ENCODE data around the gene RILPL2.
A peak's percentile ranks its signal among the peaks of the same experiment; 100 is the strongest.
"Not testable (repeated sequence)": the region's sequence is repeated elsewhere in the genome, so short reads cannot be mapped to it uniquely, and the experiment has no call there.

The RILPL2 gene, protein sequence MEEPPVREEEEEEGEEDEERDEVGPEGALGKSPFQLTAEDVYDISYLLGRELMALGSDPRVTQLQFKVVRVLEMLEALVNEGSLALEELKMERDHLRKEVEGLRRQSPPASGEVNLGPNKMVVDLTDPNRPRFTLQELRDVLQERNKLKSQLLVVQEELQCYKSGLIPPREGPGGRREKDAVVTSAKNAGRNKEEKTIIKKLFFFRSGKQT

DNA sequence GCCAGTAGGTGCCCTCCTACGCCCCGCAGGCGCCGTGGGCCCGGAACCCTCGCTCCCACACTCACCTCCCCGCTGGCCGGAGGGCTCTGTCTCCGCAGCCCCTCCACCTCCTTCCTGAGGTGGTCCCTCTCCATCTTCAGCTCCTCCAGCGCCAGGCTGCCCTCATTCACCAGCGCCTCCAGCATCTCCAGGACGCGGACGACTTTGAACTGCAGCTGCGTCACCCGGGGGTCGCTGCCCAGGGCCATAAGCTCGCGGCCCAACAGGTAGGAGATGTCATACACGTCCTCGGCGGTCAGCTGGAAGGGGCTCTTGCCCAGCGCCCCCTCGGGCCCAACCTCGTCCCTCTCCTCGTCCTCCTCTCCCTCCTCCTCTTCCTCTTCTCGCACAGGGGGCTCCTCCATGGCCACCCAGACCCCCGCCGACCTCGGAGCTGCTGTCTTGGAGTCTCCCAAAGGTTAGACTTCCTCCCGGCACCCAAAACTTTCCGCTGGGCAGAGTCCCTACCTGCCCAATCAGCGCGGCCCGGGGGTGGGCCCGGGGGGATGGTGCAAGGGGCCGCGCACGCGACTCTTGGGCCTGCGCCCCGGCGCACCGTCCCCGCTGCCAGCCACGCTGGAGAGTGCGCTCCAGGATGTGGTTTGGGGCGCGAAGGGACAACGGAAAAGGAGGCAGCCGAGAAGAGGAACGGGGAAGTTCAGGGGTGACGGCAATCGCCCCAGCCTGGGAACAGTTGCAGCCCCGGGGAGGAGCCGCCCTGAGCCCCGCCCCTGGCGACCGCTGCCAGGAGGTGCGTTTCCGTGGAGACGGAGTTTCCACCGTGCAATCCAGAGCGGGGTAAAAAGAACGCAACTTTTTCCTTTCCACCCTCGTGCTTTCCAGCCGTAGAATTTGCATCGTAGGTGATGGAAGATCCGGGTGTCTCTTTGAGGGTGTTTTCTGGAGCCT lies at the start of gene RILPL2:
RILPL2 (minus strand) TSS at position 668 of the 948 bp plus-strand sequence; CDS start at position 404, 264 bp downstream.
- FAIRE-seq, result no peak
- peak; percentile 87 for DNase-seq (ENCODE audit: low spot score)

DNA sequence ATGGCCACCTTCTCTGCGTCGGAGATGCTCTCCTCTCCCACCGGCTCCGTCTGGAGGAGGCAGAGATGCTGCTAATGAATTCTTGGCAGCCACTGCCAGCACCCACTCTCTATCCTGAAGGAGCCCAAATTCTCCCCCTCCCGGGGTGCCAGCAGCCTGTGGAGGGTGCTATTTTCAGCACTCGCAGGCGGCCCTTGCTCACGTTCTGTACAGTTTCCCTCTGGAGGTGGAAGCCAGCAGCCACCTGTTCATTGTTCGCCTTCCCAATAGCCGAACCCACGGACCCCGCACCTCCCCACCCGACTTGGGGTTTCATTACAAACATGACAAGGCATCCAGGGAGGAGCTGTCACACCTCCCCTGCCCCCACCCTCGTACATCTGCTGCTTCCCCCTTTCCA lies 49.3 kb upstream of the RILPL2 start:
- DNase-seq (ENCODE audit: low spot score), result no peak
- no peak for FAIRE-seq

DNA sequence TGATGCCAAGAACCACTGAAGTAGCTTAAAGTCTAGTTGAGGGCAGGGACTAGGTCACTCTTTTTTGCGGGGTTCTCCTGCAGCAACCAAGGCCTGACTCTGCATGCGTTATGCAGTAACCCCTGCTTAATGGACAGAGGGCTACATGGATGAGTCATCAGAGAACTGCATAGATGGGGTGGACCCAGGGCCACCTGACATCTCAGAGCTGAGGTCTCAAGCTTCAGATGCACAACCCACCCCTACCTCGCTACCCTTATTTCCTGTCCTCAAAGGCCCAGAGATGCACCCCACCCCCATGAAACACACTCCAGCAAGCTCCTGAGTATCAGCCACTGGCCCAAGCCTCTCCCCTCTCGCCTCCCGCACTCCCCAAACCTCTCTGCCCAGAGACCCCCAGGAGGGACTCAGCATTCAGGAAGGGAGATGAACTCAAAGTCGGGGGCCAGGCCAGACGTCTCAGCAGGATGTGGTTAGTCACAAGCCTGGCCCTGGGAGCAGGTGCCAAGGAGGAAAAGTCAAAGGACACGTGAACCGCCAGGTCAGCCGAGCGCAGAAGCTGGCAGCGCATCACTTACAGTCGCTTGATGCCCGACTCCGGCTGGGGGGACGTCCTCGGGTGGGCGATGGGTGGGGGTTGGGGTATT lies 47.2 kb upstream of the RILPL2 start:
- FAIRE-seq (no peak), DNase-seq (ENCODE audit: low spot score) (no peak)

DNA sequence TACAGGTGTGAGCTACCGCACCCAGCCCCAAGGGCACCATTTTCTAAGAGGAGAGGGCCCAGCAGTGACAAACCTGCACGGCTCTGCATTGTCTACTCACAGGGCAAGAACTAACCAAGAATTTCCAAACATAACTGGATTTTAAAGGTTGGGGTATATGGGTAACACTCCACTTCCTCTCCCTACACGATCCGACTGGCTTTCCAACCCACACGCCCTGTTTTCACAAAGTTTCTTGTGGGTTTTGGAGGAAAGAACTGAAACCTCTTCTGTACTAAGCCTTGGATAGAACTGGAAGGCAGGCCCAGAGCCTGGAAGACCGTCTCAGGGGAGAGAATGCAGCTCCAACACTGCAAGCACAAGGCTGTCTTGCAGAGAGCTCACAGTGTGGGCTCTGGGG lies 46.4 kb upstream of the RILPL2 start:
- DNase-seq (ENCODE audit: low spot score), result no peak
- FAIRE-seq, result no peak

DNA sequence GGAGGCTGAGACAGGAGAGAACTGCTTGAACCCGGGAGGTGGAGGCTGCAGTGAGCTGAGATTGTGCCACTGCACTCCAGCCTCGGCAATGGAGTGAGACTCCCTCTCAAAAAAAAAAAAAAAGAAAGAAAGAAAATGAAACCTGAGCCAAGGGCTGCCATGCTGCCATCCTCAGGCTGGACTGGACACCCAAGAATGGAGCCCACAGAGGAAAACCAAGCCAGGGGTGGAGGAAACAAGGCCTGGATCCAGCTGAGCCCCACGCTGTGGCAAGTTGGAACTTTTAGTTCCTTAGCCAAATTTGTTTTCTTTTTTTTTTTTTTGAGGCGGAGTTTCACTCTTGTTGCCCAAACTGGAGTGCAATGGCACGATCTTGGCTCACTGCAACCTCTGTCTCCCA lies 44.8 kb upstream of the RILPL2 start:
- not testable (repeated sequence) for FAIRE-seq; DNase-seq (ENCODE audit: low spot score)

DNA sequence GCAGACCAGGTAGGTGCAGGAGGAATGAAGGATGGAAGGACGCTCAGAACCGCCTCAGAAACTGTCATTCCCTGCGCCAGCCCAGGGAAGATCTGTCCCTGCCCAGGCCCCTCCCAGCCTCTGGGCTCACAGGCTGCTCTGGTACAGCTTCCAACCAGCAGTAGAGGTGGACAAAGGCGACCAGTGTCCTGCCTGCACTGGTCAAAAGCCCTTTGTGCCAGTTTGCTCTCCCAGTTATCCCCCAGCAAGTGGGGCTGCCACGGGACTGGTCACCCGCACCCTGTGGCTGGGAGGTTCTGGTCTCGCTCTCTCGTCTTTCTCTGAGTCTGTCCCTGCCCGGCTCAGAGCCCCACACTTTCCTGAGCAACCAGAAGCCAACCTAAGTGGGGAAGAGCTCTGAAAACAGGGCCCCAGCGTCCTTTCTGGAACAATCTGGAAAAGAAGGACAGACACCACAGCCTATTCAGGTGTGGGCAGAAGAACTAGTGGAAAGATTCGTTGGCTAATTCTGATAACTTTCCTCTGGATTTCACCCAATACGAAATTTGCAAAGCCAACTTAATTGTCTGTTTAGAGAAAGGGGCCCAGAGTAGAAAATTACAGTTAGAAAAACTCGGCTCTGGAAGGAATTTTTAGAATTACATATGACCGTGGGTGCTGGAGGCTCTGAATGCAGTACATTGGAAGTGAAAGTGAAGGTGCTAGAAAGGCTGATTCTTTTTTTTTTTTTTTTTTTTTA lies 43.1 kb upstream of the RILPL2 start:
- DNase-seq (ENCODE audit: low spot score) (no peak), FAIRE-seq (no peak)

DNA sequence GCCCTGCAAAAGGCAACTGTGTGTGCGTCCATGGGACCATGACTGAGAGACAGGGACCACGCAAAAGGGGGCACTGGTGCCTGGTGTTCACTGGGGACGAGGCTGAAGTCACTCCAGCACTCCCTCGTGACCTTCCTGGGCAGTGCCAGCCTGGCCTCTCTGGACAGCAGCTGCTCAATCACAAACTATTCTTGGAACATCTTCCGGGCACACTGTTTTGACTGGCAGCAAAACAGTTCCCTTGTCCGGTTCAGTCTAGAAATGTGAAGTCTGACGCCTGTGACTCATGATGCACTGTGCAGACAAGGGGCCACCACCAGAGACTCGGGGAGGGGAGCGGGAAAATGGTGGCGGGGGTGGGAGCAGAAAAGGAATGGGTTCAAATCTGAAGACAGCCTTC lies 42.3 kb upstream of the RILPL2 start:
- no peak for FAIRE-seq
- no peak for DNase-seq (ENCODE audit: low spot score)

DNA sequence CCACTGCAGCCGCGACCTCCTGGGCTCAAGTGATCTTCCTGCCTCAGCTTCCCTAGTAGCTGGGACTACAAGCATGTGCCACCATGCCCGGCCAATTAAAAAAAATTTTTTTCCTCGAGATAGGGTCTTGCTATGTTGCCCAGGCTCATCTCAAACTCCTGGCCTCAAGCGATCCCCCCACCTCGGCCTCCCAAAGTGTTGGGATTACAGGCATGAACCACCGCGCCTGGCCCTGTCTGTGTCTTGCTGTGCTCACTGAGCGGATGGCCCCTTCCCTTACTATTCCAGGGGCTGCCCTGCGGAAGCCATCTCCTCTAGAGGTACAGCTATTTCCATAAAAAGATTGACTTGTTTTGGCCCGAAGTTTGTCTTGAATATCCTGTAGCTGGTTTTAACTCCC lies 41.6 kb upstream of the RILPL2 start:
- FAIRE-seq, result no peak

DNA sequence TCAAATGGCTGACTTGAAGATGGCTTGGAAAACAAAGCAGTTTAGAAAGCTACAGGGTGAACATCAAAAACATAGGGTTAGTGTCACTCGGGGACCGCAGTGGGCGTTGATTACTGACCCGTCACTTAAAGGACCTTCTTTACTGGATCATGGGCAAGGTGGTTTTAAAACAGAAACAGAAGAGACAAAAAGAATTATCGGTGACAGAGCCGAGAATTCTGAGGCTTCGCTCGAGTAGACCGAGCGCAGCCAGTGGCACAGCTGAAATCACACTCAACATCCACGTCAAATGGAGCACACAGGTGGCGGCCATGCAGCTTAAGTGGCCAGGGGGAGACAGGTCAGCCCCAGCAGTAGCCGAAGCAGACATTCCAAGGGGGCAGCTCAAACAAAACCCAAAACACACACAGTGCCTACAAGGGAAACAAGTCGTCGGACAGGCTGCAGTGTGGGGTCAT lies 38.8 kb upstream of the RILPL2 start:
- FAIRE-seq (no peak), DNase-seq (ENCODE audit: low spot score) (no peak)

More for the DNA sequence above, 41.6 kb upstream of the RILPL2 start:
- no peak for DNase-seq (ENCODE audit: low spot score)

DNA sequence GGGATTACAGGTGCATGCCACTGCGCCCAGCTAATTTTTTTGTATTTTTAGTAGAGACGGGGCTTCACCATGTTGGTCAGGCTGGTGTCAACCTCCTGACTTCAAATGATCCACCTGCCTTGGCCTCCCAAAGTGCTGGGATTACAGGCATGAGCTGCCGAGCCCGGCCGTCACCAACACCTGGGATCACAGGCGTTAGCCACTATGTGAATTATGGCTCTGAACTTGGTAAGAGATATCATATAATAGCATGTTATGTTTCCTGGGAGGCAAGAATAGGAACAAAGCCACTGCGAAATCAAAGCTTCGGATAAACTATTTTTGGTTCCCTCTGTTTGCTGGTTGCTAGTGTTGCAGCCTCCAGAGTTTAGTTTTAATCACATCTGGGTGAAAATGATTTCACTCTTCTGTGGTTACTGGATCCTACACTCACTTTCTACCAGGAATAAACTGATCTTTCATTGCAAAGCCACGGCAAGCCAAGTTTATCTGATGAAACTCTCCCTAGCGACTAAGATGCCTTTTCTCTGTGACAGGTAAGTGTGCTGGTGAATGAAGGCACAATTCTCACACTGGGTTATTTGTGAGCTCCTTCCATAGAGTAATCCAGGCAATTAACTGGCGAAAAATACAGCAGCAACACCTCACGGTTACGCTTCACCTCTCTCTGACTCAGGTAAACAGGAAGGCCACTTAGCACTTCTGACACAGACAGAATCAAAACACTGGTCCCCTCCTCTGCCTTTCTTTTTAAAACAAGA lies 38.2 kb upstream of the RILPL2 start:
- DNase-seq (ENCODE audit: low spot score), result no peak
- FAIRE-seq, result no peak

DNA sequence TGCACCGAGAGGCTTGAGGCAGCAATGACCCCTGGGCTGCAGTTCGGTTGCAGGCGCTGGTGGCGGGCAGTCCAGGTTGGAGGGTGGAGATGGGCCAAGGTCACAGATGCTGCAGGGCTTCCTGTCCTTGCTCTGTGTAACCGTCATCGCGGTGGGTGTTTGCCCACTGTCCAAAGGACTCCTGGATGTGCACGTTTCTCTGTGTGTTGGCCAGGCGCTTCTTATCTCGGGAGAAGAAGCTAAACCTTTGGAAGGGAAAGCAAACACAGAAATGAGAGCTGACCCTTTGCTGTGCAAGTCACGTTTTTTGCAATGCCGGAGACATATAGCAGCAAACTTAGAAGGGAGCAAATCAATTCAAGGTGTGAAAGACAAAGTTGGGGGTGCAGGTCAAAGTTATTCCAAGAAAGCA lies 36.0 kb upstream of the RILPL2 start:
- DNase-seq (ENCODE audit: low spot score) (no peak), FAIRE-seq (no peak)

DNA sequence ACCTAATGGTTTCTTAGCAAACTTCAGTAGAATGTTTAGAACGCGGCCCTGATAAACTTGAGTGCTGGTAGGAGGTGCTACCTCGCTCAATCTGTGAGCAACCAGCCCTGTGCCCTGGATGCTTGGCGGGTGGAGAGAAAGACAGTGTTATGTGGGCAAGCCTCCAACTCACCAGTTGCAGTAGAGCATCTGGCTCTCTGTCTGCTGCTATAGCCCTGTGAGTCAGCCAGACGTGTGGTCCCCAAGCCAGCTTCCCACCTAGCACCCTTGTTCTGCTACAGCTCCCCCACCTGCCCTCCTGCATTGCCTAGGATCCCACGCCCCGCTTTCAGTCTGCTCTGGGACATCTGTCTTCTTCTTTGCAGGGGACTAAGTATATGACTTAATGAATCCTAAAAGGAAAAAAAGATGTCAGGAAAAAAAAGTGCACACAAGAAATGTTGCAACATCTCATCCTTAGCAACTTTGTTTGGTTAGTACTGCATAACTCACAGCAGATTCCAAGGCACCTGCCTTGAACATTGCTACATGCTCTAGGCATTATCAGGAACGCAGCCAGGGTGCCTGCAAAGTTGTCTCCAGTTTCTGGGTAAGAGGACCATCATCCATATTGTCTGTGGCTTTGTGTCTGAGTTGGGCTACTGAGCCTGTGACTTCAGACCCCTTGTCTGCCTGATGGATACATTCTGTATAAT lies 35.0 kb upstream of the RILPL2 start:
- DNase-seq (ENCODE audit: low spot score) (no peak), FAIRE-seq (no peak)

DNA sequence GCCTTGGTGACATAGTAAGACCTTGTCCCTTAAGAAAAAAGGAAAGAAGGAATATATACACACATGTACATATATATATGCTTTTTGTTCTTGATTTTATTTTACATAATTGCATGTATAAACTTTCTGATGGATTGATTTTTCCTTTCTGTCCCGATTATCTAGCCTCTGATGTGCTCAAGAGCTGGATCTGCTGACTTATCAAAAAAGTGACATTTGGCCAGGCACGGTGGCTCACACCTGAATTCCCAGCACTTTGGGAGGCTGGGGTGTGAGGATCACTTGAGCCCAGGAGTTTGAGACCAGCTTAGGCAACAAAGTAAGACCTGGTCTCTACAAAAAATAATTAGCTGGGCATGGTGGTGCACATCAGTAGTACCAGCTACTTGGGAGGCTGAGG lies 33.5 kb upstream of the RILPL2 start:
- DNase-seq (ENCODE audit: low spot score), result no peak
- FAIRE-seq, result no peak

DNA sequence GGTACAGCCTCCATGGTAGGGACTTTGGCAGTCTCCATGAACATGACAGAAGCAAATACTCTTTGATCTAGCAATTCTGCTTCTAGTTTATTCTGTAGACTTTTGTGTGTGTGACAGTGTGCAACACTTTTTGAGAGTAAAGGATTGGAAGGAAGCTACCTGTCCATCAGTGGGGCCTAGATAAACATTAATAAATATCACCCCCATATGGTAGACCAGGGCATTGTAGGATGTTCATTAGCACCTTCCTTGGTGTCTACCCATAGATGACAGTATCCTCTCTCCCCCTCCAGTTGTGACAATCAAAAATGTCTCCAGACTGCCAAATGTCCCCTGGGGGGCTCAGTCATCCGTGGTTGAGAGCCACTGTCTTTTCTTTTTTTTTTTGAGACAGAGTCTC lies 32.3 kb upstream of the RILPL2 start:
- DNase-seq (ENCODE audit: low spot score), result no peak
- FAIRE-seq, result no peak

DNA sequence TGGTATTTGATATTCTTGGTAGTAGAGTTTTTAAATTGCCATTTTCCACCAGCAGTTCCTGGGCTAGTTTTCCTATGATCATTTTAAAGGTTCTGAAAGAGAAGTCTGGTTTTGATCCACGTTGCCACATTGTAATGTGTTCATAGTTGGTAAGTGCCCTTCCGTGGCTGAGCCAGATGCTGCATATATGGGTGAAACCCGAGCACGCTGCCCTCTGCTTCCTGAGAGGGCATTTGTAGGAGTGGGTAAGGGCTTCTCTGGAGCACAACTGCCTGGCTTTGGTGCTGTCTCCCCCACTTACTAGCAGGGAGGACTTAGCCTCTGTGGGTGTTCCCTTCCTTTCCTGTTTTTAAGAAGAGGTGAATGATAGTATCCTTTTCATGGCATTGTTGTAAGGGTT lies 28.6 kb upstream of the RILPL2 start:
- FAIRE-seq, result no peak
- no peak for DNase-seq (ENCODE audit: low spot score)

DNA sequence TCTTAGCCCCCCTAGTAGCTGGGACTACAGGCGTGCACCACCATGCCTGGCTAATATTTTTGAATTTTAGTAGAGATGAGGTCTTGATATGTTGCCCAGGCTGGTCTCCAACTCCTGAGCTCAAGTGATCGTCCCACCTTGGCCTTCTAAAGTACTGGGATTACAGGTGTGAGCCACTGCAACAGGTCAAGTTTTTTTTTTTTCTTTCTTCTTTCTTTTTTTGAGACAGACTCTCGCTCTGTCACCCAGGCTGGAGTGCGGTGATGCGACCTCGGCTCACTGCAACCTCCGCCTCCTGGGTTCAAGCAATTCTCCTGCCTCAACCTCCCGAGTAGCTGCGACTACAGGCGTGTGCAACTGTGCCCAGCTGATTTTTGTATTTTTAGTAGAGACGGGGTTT lies 26.7 kb upstream of the RILPL2 start:
- FAIRE-seq; DNase-seq (ENCODE audit: low spot score): not testable (repeated sequence)

DNA sequence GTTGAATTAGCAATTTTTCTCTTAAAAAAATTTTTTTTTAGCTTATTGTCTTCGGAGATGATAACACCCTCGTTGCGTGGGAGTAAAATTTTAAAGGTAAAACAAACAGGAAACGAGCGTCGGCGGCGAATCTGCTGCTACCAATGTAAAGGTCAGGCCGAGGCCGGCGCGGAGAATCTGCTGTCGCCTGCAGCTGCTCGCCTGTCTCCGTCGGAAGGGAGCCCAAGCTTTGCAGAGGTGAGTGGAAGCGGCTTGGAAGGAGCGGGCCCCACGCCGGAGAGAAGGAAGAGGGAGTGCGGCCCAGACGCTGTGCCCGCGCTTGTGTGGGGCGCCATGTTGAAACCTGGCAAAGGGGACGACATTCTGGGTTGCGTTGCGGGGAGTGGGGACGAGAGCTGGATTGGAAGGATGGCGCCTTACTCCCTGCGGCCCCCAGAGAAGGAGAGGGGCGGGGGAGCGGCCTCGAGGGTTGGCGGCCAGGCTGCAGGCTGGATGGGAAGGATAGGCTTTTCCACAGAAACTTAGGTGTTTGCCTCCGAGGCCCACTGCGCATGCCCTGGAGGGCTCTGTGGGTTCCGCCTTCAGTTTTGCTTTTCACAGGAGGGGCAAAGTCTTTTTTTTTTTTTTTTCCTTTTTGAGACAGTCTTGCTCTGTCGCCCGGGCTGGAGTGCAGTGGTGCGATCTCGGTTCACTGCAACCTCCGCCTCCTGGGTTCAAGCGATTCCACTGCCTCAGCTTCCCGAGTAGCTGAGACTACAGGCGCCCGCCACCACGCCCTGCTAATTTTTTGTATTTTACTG lies 21.7 kb upstream of the RILPL2 start, which contains the start of gene SNRNP35:
SNRNP35 (plus strand) TSS at position 160 of the 800 bp plus-strand sequence. CDS start 7,402 bp downstream, outside the sequence.
- peak; percentile 81 for DNase-seq (ENCODE audit: low spot score)
- FAIRE-seq, result no peak

DNA sequence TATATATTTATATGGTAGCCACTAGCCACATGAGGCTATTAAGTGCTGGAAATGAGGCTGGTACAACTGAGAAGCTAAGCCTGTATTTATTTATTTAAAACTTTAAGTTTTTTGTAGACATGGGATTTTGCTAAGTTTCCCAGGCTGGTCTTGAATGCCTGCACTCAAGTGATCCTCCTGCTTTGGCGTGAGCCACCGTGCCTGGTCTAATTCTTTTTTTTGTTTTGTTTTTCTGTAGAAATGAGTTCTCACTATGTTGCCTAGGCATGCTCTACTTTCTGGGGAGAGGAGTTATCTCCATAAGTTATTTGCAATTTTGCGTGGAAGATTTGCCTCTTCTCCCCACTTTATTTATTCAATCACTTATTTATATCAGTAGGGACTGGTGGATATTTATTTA lies 16.7 kb upstream of the RILPL2 start:
- DNase-seq (ENCODE audit: low spot score) (no peak), FAIRE-seq (no peak)

DNA sequence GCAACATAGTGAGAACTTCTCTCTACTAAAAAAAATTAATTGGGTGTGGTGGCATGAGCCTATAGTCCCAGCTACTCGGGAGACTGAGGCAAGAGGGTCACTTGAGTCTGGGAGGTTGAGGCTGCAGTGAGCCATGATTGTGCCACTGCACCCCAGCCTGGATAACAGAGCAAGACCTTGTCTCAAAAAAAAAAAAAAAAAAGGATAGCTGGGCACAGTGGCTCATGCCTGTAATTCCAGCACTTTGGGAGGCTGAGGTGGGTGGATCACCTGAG lies 15.7 kb upstream of the RILPL2 start:
- DNase-seq (ENCODE audit: low spot score); FAIRE-seq: not testable (repeated sequence)

Measured in urothelium cell line (cell line).